SK-N-SH (cell line): ENCODE data around the gene FRRS1. TPM values are rescaled to one million over a fixed set of nuclear protein-coding genes. Genes with fewer than 3 reads are reported as not detected.

ENCODE experiments used
- CTCF ChIA-PET: fragments of 300-600, 350-600 bp; formaldehyde crosslinking; extraction: SDS; loops from one replicate; lab custom pipeline; 2021; lab: Yijun Ruan, JAX
- POLR2A ChIA-PET: fragments of 350-600 bp; sonication (Branson Sonifier 250); formaldehyde crosslinking; extraction: SDS; loops from one replicate; lab custom pipeline; 2020; ENCODE audit warnings: antibody characterized with exemption, inconsistent platforms; lab: Yijun Ruan, JAX
- DNase-seq: peaks from one replicate; pipeline ENCODE4 v3.0.0; 2012
- H2AFZ ChIP-seq: fragments of 200-600 bp; sonication (generic); 2 replicates; pipeline ENCODE4 v1.8.1; 2016; ENCODE audit warnings: antibody characterized with exemption, mild to moderate bottlenecking, low read depth
- H3F3A ChIP-seq: fragments of 200-600 bp; sonication (generic); replicated peaks from 2 replicates; pipeline ENCODE3; 2016; ENCODE audit warnings: antibody characterized with exemption, mild to moderate bottlenecking; ENCODE audit not compliant: insufficient read depth
- H3K27ac ChIP-seq, 2 experiments: fragments of 200-500 bp in 1 of 2; fragments of 200-600 bp in 1 of 2; sonication (Bioruptor generic) in 1 of 2; sonication (generic), shearing (Covaris generic) in 1 of 2; 2 replicates each; pipeline versions ENCODE4 v1.5.1 to v1.6.1; 2014 to 2016; ENCODE audit warnings: low read depth in 2 of 2, inconsistent platforms in 1 of 2, low read length in 1 of 2, mild to moderate bottlenecking in 1 of 2, mixed read lengths in 1 of 2
- H3K27me3 ChIP-seq: fragments of 200-600 bp; sonication (generic), shearing (Covaris generic); 2 replicates; pipeline ENCODE4 v1.6.1; 2016; ENCODE audit warnings: mixed run types; ENCODE audit not compliant: insufficient read depth
- H3K36me3 ChIP-seq, 2 experiments: fragments of 200-500 bp in 1 of 2; fragments of 200-600 bp in 1 of 2; sonication (Bioruptor generic) in 1 of 2; sonication (generic) in 1 of 2; replicated peaks in 1 of 2; 2 replicates each; pipeline versions ENCODE3 to v1.5.1; 2014 to 2016; ENCODE audit warnings: low read length in 1 of 2, mild to moderate bottlenecking in 1 of 2; ENCODE audit not compliant: insufficient read depth in 2 of 2, control insufficient read depth in 1 of 2
- H3K4me1 ChIP-seq, 2 experiments: fragments of 200-500 bp in 1 of 2; fragments of 200-600 bp in 1 of 2; sonication (Bioruptor generic) in 1 of 2; sonication (generic), shearing (Covaris generic) in 1 of 2; 2 replicates each; pipeline versions ENCODE4 v1.5.1 to v1.6.1; 2014 to 2016; ENCODE audit warnings: low read depth in 1 of 2, low read length in 1 of 2, mixed run types in 1 of 2; ENCODE audit not compliant: insufficient read depth in 2 of 2, control insufficient read depth in 1 of 2
- H3K4me2 ChIP-seq: fragments of 200-600 bp; sonication (generic), shearing (Covaris generic); 2 replicates; pipeline ENCODE4 v1.6.1; 2017; ENCODE audit warnings: mixed run types
- H3K4me3 ChIP-seq, 2 experiments: fragments of 200-500 bp in 1 of 2; fragments of 200-600 bp in 1 of 2; sonication (Bioruptor generic) in 1 of 2; sonication (generic), shearing (Covaris generic) in 1 of 2; 2 replicates each; pipeline versions ENCODE4 v1.5.1 to v1.8.1; 2014 to 2016; ENCODE audit warnings: low read depth in 2 of 2, inconsistent platforms in 1 of 2, low read length in 1 of 2, mild to moderate bottlenecking in 1 of 2, mixed read lengths in 1 of 2, moderate library complexity in 1 of 2
- H3K79me2 ChIP-seq: fragments of 200-600 bp; sonication (generic); 2 replicates; pipeline ENCODE4 v1.8.1; 2017; ENCODE audit warnings: mild to moderate bottlenecking; ENCODE audit not compliant: insufficient read depth
- H3K9ac ChIP-seq: fragments of 200-600 bp; sonication (generic); 2 replicates; pipeline ENCODE4 v1.6.1; 2017; ENCODE audit warnings: mixed run types
- H3K9me2 ChIP-seq: fragments of 200-600 bp; sonication (generic); 2 replicates; pipeline ENCODE4 v1.6.1; 2017; ENCODE audit warnings: mixed run types
- H3K9me3 ChIP-seq: fragments of 200-600 bp; sonication (generic); 2 replicates; pipeline ENCODE4 v1.6.1; 2017; ENCODE audit warnings: mixed run types, mild to moderate bottlenecking, moderate library complexity
- H4K20me1 ChIP-seq: fragments of 200-600 bp; sonication (generic); 2 replicates; pipeline ENCODE4 v1.6.1; 2017; ENCODE audit warnings: mild to moderate bottlenecking, mixed run types; ENCODE audit not compliant: insufficient read depth
- CHD2 ChIP-seq: fragments of 150-350 bp; IDR thresholded peaks from 2 replicates; pipeline ENCODE4 v1.6.1; 2018; ENCODE audit warnings: low read length; ENCODE audit not compliant: partially characterized antibody
- ELF1 ChIP-seq: IDR thresholded peaks from 2 replicates; pipeline ENCODE4 v1.4.0; 2012
- EP300 ChIP-seq, 2 experiments: IDR thresholded peaks; 2 replicates each; pipeline versions ENCODE4 v1.4.0 to v1.6.1; 2012; ENCODE audit warnings: borderline replicate concordance in 1 of 2, low read depth in 1 of 2, low read length in 1 of 2
- EZH2phosphoT487 ChIP-seq: fragments of 200-600 bp; sonication (generic); IDR thresholded peaks from 2 replicates; pipeline ENCODE4 v1.6.1; 2017; ENCODE audit warnings: low read depth, mixed run types, mild to moderate bottlenecking, antibody characterized with exemption, moderate library complexity, borderline replicate concordance
- FOSL2 ChIP-seq: IDR thresholded peaks from 2 replicates; pipeline ENCODE4 v1.4.0; 2012; ENCODE audit warnings: low read depth, mild to moderate bottlenecking, moderate library complexity, borderline replicate concordance
- MEF2A ChIP-seq: IDR thresholded peaks from 2 replicates; pipeline ENCODE4 v1.4.0; 2012; ENCODE audit warnings: low read depth, borderline replicate concordance
- RAD21 ChIP-seq: IDR thresholded peaks from 2 replicates; pipeline ENCODE4 v1.6.1; 2012; ENCODE audit warnings: mild to moderate bottlenecking, low read length
- RCOR1 ChIP-seq: fragments of 150-350 bp; IDR thresholded peaks from 2 replicates; pipeline ENCODE4 v1.6.1; 2017; ENCODE audit warnings: antibody characterized with exemption, low read length
- RFX5 ChIP-seq: IDR thresholded peaks from 2 replicates; pipeline ENCODE4 v1.6.1; 2012; ENCODE audit warnings: mild to moderate bottlenecking, improper control_type of control experiment, low read length
- RXRA ChIP-seq: IDR thresholded peaks from 2 replicates; pipeline ENCODE4 v1.4.0; 2012; ENCODE audit warnings: low read depth, mild to moderate bottlenecking, borderline replicate concordance
- SIN3A ChIP-seq: IDR thresholded peaks from 2 replicates; pipeline ENCODE4 v1.6.1; 2012; ENCODE audit warnings: low read depth, mild to moderate bottlenecking, low read length, moderate library complexity, borderline replicate concordance
- USF2 ChIP-seq: fragments of 150-350 bp; IDR thresholded peaks from 2 replicates; pipeline ENCODE4 v1.6.1; 2017; ENCODE audit warnings: antibody characterized with exemption, low read length, low read depth, borderline replicate concordance
- WGBS: methylation state at CpG from one replicate; pipeline ENCODE4 v1.1.6; 2017; ENCODE audit warnings: low lambda C conversion rate; 5-methylcytosine and 5-hydroxymethylcytosine counted together
- polyA plus RNA-seq, 3 experiments: library from polyadenylated mRNA; depleted of rRNA; stranded (reverse); fragments of >200 nt; gene quantifications; 2 replicates each; pipeline ENCODE4 v1.2.3, GENCODE V29; 2012

Gene FRRS1
- polyA plus RNA-seq, 1 of the 3 experiments (the other 2 are of a cell fraction): 1.9 TPM

DNA sequence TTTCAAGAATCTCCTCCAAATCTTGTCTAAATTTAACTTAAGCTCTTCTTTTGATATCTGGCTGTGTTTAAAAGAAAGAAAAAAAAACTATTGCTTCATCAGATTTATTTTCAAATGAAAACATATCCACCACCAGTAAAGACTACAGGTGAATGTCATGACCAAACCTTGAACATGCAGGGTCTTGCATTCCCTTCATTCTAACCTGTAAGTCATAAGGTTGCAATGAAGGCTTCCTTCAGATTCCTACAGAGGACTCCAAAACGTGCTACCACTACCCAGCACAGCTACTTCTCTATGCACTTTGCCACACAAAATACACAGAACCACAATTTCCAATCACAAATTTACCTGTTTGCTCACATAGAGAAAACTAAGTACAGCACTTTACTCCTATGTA, 26.3 kb downstream of the FRRS1 start:
- Histone ChIP-seq H3K27me3 (no peaks in the 10 kb centered on the region), H3K4me3 (no peak overlapping the region), H3K9me2 (no peaks in the 10 kb centered on the region), H3K79me2 (no peaks in the 10 kb centered on the region), H3F3A (no peaks in the 10 kb centered on the region), H3K9ac (no peak overlapping the region), H2AFZ (no peak overlapping the region), H3K4me1 (no peaks in the 10 kb centered on the region), H3K4me2 (no peak overlapping the region), H4K20me1 (no peaks in the 10 kb centered on the region), H3K9me3 (no peaks in the 10 kb centered on the region), H3K27ac (no peak overlapping the region), H3K36me3 (no peaks in the 10 kb centered on the region)
- WGBS: 27% methylated on average over 1 of the region's 1 CpG
- ChIA-PET POLR2A (no interaction called here), CTCF (no interaction called here)
- TF ChIP-seq ELF1 (no peak), RFX5 (no peak), EZH2phosphoT487 (no peak), FOSL2 (no peak), RXRA (no peak), EP300 (IDR thresholded peaks at IDR 0.05; ENCODE audit: borderline replicate concordance in 1 of 2, low read depth in 1 of 2, low read length in 1 of 2) (no peak), USF2 (no peak), RCOR1 (no peak)
- DNase-seq: no peak

GRCh38 chr1:99738858-99739465, 27.5 kb downstream of the FRRS1 start:
- Histone ChIP-seq H3F3A (no peaks in the 10 kb centered on the region), H4K20me1 (no peaks in the 10 kb centered on the region), H3K9ac (no peak overlapping the region), H3K36me3 (no peaks in the 10 kb centered on the region), H3K4me1 (no peaks in the 10 kb centered on the region), H3K9me3 (no peaks in the 10 kb centered on the region), H3K79me2 (no peaks in the 10 kb centered on the region), H3K4me2 (no peak overlapping the region), H3K4me3 (no peak overlapping the region), H3K9me2 (no peaks in the 10 kb centered on the region), H3K27me3 (no peaks in the 10 kb centered on the region), H3K27ac (no peak overlapping the region), H2AFZ (no peak overlapping the region)
- TF ChIP-seq MEF2A: no peak
- no peak for TF ChIP-seq RAD21
- no peak for TF ChIP-seq SIN3A
- no peak for TF ChIP-seq CHD2
- TF ChIP-seq ELF1: no peak
- ChIA-PET CTCF (interaction anchor here (1.1 to 1.2 kb wide), 2 partner anchors 9 to 10 kb away, joined by 3 read pairs; no protein-coding TSS in a partner anchor), POLR2A (no interaction called here)
- 88% methylated on average over 6 of the region's 6 CpGs for WGBS
- DNase-seq: no peak
